CD4-positive, alpha-beta T cell treated with Interleukin-21 for 1 hour (primary cell): Measurements from ENCODE around the gene TMC6.
"Not testable (repeated sequence)": the region's sequence is repeated elsewhere in the genome, so short reads cannot be mapped to it uniquely, and the experiment has no call there.

Source experiments
- DNase-seq: peaks from one replicate; pipeline ENCODE4 v3.0.0-alpha.2; 2020

The TMC6 gene

GRCh38 chr17:78122931-78123249 is 5.7 kb downstream of the TMC6 start:
- DNase-seq, result no peak

DNA sequence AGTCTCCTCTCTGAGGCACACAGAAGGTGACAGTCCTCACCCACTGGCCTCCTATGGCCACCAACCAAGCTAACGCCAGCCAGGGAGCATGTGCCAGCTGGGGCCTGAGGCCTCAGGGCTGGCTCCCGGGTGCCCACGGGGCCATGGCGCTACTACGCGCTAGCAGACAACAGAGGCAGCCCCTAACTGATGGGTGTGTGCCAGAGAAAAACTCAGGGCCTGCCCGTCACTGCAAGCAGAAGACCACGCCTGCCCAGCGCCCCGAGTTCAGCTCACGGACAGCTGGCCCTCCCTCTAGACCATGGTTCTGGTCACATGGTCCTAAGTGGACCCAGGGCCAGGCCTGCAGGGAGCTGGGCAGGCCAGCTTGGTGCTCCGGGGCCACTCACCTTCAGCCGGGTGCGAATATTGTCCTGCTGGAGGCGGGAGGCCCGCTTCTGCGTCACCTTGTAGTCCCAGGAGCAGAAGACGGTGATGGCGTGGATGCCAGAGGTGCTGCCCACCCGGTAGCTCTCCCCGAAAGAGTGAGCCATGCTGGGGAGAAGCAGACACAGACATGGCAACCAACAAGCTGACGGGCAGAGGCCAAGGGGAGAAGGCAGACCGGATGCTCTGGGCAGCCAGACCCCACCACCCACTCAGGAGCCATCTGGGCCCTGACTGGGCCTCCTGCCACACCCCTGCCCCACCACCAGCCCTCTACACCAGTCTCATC is 6.2 kb downstream of the TMC6 start:
- no peak for DNase-seq

- no peak for DNase-seq
These were observed 6.7 kb downstream of the TMC6 start for GRCh38 chr17:78121801-78122215.

DNA sequence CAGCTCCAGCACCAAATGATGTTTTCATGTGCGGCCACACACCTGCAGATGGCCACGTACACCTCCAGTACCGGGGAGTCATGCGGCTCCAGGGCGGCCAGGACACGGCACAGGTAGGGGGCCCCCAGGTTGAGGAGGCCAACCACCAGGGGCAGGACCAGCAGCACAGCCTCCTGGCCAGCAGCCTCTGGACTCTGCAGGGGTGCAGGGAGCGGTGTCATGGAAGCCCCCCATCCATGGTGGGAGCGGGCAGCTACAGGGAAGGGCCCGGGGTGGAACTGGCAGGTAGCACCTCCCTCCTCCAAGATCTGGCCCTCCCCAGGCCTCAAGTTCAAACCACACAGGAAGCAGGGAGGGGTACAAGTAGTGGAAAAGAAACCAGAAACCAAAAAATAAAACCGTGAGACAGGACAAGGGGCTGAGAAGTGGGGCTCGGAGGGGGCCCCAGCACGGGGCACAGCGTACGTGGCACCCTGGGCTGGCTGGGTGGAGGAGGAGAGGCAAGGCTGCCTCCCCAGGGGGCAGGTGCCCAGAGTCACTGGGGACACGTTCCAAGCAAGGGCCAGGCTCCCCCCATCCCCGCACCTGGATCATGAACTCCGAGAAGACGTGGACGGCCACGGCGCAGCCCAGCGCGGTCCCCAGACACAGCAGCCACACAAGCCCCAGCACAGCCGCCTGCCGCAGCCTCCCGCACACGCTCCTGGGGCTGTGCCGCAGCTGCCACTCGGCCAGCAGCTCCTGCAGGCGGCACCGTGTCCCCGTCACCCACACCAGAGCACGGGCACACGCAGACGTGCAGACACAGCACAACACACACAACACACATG is 7.4 kb downstream of the TMC6 start:
- peak; percentile 78 for DNase-seq

GRCh38 chr17:78120537-78120936 is 8.0 kb downstream of the TMC6 start:
- DNase-seq, result no peak

DNA sequence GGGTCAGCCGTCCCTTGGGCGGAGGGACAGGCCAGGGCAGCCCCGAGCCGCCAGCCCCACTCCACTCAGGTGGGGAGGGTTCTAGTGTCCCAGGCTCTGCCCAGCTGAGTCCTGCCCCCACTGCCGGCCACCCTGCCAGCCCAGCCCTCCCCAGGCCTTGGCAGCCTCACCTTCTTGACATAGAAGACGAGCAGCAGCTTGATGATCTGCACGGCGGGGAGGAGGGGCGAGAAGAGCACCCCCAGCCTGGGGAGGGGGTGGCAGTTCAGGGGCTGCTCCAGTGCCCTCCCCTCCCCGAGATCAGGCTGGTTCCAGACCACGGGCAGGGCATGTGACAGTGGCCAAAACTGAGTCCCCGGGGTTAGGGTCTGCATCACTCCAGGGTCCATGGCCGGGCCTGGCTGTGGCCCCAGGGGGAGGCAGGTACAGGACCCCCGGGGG is 9.7 kb downstream of the TMC6 start:
- no peak for DNase-seq

DNA sequence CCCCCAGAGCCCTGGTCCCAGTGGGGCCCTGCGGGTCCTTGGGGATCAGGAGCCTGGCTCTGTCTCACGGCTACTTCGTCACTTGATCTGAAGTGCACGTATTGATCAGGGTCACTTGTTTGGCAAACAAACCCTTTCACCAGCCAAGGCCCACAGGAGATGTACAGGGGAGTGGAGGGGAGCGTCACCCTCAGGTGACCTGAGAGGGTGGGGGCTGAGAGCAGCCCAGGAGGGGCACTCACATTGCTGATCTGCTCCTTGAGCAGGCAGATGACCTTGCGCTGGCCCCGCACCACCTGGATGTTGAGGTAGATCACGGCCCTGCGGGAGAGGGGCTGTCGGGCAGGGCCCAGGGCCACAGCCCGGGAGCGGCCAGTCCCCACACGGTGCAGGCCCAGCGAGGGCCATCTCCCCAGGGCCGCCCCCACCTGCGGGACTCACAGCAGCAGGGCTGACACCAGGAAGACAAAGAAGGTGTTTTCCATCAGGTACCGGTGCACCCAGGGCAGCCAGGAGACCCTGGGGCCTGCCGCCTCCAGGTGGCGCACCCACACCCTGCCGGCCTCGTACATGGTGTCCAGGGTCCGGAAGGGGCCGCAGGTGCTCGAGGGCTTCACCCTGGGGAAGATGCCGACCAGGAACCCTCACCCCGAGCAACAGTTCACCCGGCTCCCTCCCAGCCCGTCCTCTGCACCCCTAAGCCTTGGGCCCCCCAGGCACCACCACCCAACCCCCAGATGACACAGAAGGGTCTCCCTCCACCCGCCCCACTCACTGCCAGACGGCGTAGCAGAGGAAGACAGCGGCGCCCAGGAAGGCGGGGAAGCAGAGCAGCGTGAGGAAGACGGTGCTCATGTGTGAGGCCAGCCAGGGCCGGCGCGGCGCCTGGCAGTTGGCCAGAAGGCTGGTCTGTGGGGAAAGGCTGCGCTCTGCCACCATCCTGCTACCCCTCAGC is 11.3 kb downstream of the TMC6 start:
- no peak for DNase-seq

GRCh38 chr17:78116411-78116810 is 12.1 kb downstream of the TMC6 start:
- no peak for DNase-seq

GRCh38 chr17:78115803-78116202 is 12.8 kb downstream of the TMC6 start:
- not testable (repeated sequence) for DNase-seq

DNA sequence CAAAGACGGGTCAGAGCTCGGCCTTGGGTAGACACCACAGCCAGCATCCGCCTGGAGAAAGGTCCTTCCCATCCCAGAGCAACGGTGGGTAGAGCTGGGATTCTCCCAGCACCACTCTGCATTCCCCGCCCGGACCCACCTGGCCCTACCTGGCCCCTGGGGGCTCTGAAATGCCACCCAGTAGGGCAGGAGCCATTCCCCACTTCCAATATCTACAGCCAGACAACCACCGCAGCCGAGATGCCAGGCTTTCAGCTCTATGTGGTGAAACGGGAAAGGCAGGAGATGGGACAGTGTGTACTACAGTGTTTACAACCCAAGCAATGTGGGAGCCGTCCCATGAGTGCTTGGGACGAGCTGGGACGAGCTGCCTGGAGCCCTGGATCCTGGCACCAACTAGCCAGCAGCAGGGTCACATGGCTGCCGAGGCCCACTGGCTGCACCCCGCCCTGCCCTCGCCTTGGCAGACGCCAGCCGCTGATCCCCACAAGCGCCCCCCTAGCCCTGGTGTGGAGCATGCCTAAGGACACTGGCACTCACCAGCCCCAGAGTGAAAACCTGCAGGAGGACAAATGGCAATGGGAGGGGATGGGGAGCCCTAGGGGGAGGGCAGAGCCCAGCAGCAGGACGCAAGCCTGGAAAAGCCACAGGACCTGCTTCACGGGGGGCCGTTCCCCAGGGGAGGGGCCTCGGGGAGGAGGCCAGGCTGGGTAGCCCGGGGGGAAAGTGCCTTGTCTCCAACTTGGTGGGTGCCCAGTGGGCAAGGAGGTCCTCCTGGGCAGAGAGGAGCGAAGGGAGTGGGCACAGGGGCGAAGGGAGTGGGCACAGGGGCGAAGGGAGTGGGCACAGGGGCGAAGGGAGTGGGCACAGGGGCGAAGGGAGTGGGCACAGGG is 13.5 kb downstream of the TMC6 start:
- DNase-seq, result no peak

GRCh38 chr17:78113804-78114785 is 14.5 kb downstream of the TMC6 start:
- DNase-seq, result peak; percentile 49

GRCh38 chr17:78112518-78113471 is 15.8 kb downstream of the TMC6 start:
- DNase-seq, result peak; percentile 79

- DNase-seq, result no peak
These were observed 16.6 kb downstream of the TMC6 start for GRCh38 chr17:78111727-78112517.

GRCh38 chr17:78111016-78111726 is 17.4 kb downstream of the TMC6 start:
- no peak for DNase-seq

DNA sequence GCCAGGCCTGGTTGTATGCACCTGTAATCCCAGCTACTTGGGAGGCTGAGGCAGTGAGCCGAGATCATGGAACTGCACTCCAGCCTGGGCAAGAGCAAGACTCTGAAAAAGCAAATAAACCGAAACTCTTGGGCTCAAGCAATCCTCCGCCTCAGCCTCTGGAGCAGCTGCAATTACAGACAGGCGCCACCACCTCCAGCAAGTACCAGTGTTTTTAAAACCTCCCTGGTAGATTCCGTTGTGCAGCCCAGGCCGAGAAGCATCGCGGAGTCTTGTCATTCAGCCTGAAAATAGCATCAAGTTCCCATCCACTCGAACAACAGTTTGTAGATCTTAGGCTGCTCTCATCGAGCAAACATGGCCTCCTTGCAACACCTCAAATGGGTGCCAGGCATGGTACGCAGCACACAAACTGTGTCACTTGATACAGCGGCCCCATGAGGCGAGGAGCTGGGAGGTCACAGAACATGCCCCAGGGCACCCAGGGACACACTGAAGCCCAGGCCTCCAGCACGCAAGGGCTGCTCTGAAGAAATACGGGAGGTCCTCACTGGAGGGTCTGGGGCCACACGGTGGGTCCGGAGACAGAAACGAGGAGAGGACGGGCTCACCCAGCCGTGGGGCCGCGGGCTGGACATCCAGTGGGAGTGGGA is 18.1 kb downstream of the TMC6 start:
- no peak for DNase-seq

GRCh38 chr17:78109489-78109761 is 19.1 kb downstream of the TMC6 start:
- DNase-seq, result no peak

DNA sequence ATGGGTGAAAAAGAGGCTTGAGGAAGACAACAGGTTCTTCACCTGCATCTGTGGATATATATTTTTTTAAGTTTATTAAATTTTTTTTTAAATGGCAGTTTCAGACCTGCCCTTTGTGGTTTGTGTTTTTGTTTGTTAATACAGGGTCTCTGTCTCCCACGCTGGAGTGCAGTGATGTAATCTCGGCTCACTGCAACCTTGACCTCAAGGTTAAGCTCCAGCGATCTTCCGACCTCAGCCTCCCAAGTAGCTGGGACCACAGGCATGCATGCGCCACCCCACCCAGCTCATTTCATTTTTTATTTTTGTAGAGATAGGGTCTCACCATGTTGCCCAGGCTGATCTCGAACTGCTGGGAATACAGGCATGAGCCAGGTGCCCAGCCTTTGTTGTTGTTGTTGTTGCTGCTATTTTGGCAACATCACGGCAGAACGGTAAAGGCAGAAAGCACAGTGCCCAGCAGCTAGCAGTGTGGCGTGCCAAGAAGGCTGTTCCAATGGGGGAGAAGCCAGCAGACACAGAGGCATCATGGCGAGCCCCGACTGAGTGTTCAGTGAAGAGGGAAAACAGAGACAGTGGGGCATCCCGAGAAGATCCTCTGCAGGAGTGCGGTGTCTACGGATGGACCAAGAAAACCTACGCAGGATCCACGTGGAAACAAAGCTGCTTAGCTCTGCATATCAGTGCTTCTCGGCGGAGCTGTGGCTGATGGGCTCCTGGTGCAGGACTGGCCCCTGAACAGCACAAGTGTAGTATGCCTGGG is 19.6 kb downstream of the TMC6 start:
- DNase-seq, result no peak
